ENCODE results near the gene FOXP1. TPM values are rescaled to one million over a fixed set of nuclear protein-coding genes. Genes with fewer than 3 reads are reported as not detected.

FOXP1 gene
- total RNA-seq, 1 donor, result 55.7 TPM

- no peak overlapping the region for H3K4me3 ChIP-seq (ENCODE audit: low read depth, low read length)
- DNase-seq (ENCODE audit: low read depth), result no peak
- TF ChIP-seq CTCF (IDR thresholded peaks at IDR 0.05; ENCODE audit: insufficient read depth, low read depth, low read length), result no peak
Measured at GRCh38 chr3:71443332-71443731, 140.2 kb downstream of the FOXP1 start.

GRCh38 chr3:71442652-71443042 lies 140.9 kb downstream of the FOXP1 start:
- no peak for TF ChIP-seq CTCF (IDR thresholded peaks at IDR 0.05; ENCODE audit: insufficient read depth, low read depth, low read length)
- DNase-seq (ENCODE audit: low read depth), result no peak
- no peak overlapping the region for H3K4me3 ChIP-seq (ENCODE audit: low read depth, low read length)

- H3K4me3 ChIP-seq (ENCODE audit: low read depth, low read length), result no peak overlapping the region
- DNase-seq (ENCODE audit: low read depth), result no peak
- TF ChIP-seq CTCF (IDR thresholded peaks at IDR 0.05; ENCODE audit: insufficient read depth, low read depth, low read length), result no peak
Measured at GRCh38 chr3:71441925-71442651, 141.4 kb downstream of the FOXP1 start.

GRCh38 chr3:71441217-71441924 lies 142.2 kb downstream of the FOXP1 start:
- H3K4me3 ChIP-seq (ENCODE audit: low read depth, low read length), result no peak overlapping the region
- DNase-seq (ENCODE audit: low read depth), result no peak
- TF ChIP-seq CTCF (IDR thresholded peaks at IDR 0.05; ENCODE audit: insufficient read depth, low read depth, low read length), result no peak

- TF ChIP-seq CTCF (IDR thresholded peaks at IDR 0.05; ENCODE audit: insufficient read depth, low read depth, low read length), result no peak
- DNase-seq (ENCODE audit: low read depth), result no peak
- H3K4me3 ChIP-seq (ENCODE audit: low read depth, low read length), result no peak overlapping the region
Measured at GRCh38 chr3:71438904-71439303, 144.6 kb downstream of the FOXP1 start.

- no peak overlapping the region for H3K4me3 ChIP-seq (ENCODE audit: low read depth, low read length)
- TF ChIP-seq CTCF (IDR thresholded peaks at IDR 0.05; ENCODE audit: insufficient read depth, low read depth, low read length), result no peak
- DNase-seq (ENCODE audit: low read depth), result no peak
Measured at GRCh38 chr3:71438071-71438685, 145.3 kb downstream of the FOXP1 start.
